ENCODE results near the gene CT45A1.

DNA sequence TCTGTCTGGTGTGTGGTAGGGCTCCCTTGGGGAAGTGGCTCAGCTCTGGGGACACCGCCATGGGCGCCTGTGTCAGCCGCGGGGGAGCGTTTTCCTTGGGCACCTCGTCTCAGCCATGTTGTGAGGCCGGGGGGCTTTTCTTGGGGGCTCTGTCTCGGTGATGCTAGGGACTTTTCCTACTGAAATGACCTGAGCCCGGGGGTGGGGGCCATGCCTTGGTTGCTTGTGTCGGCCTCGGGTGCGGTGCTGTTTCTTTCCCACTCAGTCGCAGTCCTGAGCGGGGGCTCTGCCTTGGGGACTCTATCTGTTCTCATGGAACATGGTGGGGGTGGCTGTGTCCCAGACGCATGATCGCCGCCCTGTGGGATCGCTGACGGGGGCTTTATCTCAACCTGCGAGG lies 356 bp downstream of the CT45A1 start:
- TF ChIP-seq EP300 (IDR thresholded peaks at IDR 0.05; ENCODE audit: borderline replicate concordance) (no peak), RAD21 (IDR thresholded peaks at IDR 0.05; ENCODE audit: low read depth) (no peak), NFIC (IDR thresholded peaks at IDR 0.05) (no peak), FOXM1 (IDR thresholded peaks at IDR 0.05; ENCODE audit: borderline replicate concordance, low read depth) (no peak), CEBPB (IDR thresholded peaks at IDR 0.05) (no peak), CREB1 (IDR thresholded peaks at IDR 0.05; ENCODE audit: low read depth) (no peak), REST (IDR thresholded peaks at IDR 0.05; ENCODE audit: low read depth) (no peak), MAX (IDR thresholded peaks at IDR 0.05) (no peak)
